ENCODE measurements around the gene MT1HL1.

MT1HL1 gene

GRCh38 chr1:237016626-237017025 is 12.4 kb upstream of the MT1HL1 start:
- peaks cover 0 to 37% (median 14%) of the 10 kb centered on the region in 4 donors for H3K4me1 ChIP-seq
- no peaks in the 10 kb centered on the region for H3K27me3 ChIP-seq
- H3K36me3 ChIP-seq, result no peaks in the 10 kb centered on the region
- intact Hi-C loops (cut with DNase I; ENCODE audit: low total_unique reads), result no loop called here
- H3K27ac ChIP-seq, result peak overlapping the region; percentile 7 to 49
- no peak overlapping the region for H3K4me3 ChIP-seq
- DNase-seq, result no peak
- TF ChIP-seq CTCF (IDR thresholded peaks at IDR 0.05), result no peak
- H3K9me3 ChIP-seq, result no peaks in the 10 kb centered on the region

DNA sequence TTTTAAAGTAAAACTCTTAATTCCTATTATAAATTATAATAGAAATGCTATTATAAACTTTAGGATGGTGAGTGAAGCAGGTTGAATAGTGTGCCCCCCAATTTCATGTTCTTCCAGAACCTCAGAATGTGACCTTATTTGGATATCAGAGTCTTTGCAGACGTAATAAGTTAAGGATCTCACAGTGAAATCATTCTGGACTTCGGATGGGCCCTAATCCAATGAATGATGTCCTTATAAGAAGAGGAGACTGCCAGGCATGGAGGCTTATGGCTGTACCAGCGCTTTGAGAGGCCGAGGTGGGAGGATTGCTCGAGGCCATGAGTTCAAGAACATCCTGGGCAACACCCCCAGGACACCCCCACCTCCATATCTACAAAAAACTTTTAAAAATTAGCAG is 9.4 kb upstream of the MT1HL1 start:
- intact Hi-C loops (cut with DNase I; ENCODE audit: low total_unique reads), result no loop called here
- H3K36me3 ChIP-seq, result no peaks in the 10 kb centered on the region
- peaks cover 0 to 54% (median 18%) of the 10 kb centered on the region in 4 donors for H3K4me1 ChIP-seq
- no peak overlapping the region for H3K4me3 ChIP-seq
- no peaks in the 10 kb centered on the region for H3K27me3 ChIP-seq
- DNase-seq, result no peak
- H3K9me3 ChIP-seq, result no peaks in the 10 kb centered on the region
- no peak for TF ChIP-seq CTCF (IDR thresholded peaks at IDR 0.05)
- H3K27ac ChIP-seq, result peak overlapping the region; percentile 91 to 92

DNA sequence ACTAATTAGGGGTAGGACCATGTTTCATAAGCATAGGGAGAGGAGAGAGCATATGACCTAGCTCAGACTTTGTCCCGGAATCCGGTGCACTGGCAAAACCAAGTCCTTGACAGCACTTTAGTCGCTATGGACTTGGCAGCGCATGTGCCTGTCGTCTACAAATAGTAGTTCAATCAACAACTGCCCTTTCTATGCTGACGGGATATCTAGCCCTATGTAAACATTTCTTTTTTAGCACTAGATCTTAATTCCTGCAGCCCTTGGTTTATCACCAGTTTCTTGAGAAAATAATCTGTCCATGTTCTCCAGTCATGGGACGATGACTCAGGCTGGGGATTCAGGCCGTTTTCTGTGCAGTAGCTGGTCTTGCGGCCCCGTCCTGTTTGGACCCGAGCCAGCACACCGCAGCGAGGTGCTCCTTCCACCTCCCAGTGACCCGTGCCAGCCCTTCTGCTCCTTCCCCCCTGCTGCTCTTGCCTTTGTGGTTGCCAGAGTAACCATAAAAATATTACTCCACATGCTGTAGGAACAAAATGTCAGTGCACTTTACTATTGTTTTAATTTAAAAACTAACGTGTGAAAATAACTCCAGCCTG is 8.6 kb upstream of the MT1HL1 start:
- no peaks in the 10 kb centered on the region for H3K36me3 ChIP-seq
- TF ChIP-seq CTCF (IDR thresholded peaks at IDR 0.05), result no peak
- H3K27ac ChIP-seq, result peak overlapping the region; percentile 91 to 92
- H3K4me3 ChIP-seq, result no peak overlapping the region
- peaks cover 0 to 50% (median 18%) of the 10 kb centered on the region in 4 donors for H3K4me1 ChIP-seq
- no peaks in the 10 kb centered on the region for H3K27me3 ChIP-seq
- intact Hi-C loops (cut with DNase I; ENCODE audit: low total_unique reads), result no loop called here
- DNase-seq, result peak; percentile 84 to 98
- H3K9me3 ChIP-seq, result no peaks in the 10 kb centered on the region

- Histone ChIP-seq H3K4me1 (peaks cover 0 to 45% (median 18%) of the 10 kb centered on the region in 4 donors), H3K4me3 (peak overlapping the region in 1 of 2 donors; percentile 5), H3K36me3 (no peaks in the 10 kb centered on the region), H3K9me3 (no peaks in the 10 kb centered on the region), H3K27me3 (no peaks in the 10 kb centered on the region), H3K27ac (peak overlapping the region; percentile 91 to 92)
- DNase-seq, result no peak
- TF ChIP-seq CTCF (IDR thresholded peaks at IDR 0.05), result no peak
- intact Hi-C loops (cut with DNase I; ENCODE audit: low total_unique reads), result no loop called here
These were observed 8.1 kb upstream of the MT1HL1 start for GRCh38 chr1:237012361-237012760.

- DNase-seq, result no peak
- TF ChIP-seq CTCF (IDR thresholded peaks at IDR 0.05), result no peak
- peaks cover 0 to 42% (median 18%) of the 10 kb centered on the region in 4 donors for H3K4me1 ChIP-seq
- H3K27me3 ChIP-seq, result no peaks in the 10 kb centered on the region
- peak overlapping the region; percentile 91 to 92 for H3K27ac ChIP-seq
- H3K9me3 ChIP-seq, result no peaks in the 10 kb centered on the region
- no peak overlapping the region for H3K4me3 ChIP-seq
- intact Hi-C loops (cut with DNase I; ENCODE audit: low total_unique reads), result no loop called here
- no peaks in the 10 kb centered on the region for H3K36me3 ChIP-seq
These were observed 7.2 kb upstream of the MT1HL1 start for GRCh38 chr1:237011432-237011831.
